Measurements from ENCODE around the gene LRRC46. TPM values are rescaled to one million over a fixed set of nuclear protein-coding genes. Genes with fewer than 3 reads are reported as not detected.

The LRRC46 gene
- total RNA-seq, 1 donor from 2014 or later, result 0.38 TPM

DNA sequence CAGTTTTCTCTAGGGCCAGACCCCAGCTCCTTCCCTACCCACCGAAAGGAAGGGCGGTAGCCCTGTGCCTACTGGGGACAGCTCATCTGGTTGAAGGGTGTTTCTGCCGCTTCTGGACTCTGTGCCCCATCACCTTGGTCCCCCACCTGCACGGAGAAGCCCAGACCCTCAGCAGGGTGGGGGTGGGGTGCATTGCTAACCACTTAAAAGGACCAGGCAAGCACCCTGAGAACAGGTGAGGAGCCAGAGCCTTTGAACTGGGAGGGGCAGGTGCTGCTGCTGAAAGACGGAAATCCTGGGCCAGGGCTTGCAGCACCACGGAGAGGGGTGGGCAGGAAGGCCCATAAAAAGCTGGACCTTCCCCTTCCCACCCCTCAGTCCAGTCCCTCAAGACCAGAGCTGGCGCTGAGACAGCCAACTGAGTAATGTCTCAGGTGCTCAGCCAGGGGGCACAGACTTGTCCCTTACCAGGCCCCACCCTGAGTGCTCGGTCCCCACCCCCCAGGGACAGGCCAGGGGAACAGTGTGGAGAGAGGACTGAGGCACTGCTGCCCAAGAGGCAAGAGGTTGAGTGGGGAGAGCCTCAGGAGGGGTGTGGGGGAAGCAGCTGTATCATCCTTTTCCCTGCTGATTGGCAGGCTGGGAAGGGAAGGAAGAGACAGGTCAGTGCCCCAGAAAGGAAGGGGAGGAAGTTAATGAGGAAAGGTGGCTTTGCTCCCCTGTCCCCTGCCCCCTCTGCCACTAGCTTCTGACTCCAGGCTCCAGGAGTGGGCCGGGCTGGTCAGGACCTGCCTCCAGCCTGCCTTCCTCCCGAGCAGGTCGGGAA, 53.6 kb downstream of the LRRC46 start:
- Histone ChIP-seq H3K4me3 (ENCODE audit: low read depth, low read length) (no peak overlapping the region), H3K27me3 (ENCODE audit: control insufficient read depth, insufficient read depth, low read length) (no peaks in the 10 kb centered on the region), H3K36me3 (ENCODE audit: control insufficient read depth, insufficient read depth, low read length) (no peaks in the 10 kb centered on the region)
- TF ChIP-seq, protein P1, sequence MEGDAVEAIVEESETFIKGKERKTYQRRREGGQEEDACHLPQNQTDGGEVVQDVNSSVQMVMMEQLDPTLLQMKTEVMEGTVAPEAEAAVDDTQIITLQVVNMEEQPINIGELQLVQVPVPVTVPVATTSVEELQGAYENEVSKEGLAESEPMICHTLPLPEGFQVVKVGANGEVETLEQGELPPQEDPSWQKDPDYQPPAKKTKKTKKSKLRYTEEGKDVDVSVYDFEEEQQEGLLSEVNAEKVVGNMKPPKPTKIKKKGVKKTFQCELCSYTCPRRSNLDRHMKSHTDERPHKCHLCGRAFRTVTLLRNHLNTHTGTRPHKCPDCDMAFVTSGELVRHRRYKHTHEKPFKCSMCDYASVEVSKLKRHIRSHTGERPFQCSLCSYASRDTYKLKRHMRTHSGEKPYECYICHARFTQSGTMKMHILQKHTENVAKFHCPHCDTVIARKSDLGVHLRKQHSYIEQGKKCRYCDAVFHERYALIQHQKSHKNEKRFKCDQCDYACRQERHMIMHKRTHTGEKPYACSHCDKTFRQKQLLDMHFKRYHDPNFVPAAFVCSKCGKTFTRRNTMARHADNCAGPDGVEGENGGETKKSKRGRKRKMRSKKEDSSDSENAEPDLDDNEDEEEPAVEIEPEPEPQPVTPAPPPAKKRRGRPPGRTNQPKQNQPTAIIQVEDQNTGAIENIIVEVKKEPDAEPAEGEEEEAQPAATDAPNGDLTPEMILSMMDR (IDR thresholded peaks at IDR 0.05; ENCODE audit: insufficient read depth, low read length, poor library complexity, severe bottlenecking), result no peak
- no peak for DNase-seq (ENCODE audit: low read depth)

Other genes with a start within 250 kb of the LRRC46 start
- 249 and 270 TPM in 2 replicates for gene KPNB1, start 181.8 kb upstream of the LRRC46 start, total RNA-seq
- gene TBKBP1, start 137.5 kb upstream of the LRRC46 start, total RNA-seq, result 8.3 and 9.7 TPM in 2 replicates
- gene TBX21, start 98.4 kb upstream of the LRRC46 start, total RNA-seq, result not detected in 2 replicates
- 11.0 and 12.7 TPM in 2 replicates for gene OSBPL7, start 9.9 kb upstream of the LRRC46 start, total RNA-seq
- 59.7 and 60.1 TPM in 2 replicates for gene MRPL10, start 129 bp upstream of the LRRC46 start, total RNA-seq
- gene SCRN2, start 9.6 kb downstream of the LRRC46 start, total RNA-seq, result 30.1 and 31.7 TPM in 2 replicates
- gene SP6, start 19.5 kb downstream of the LRRC46 start, total RNA-seq, result 0.62 and 2.5 TPM in 2 replicates
- 2.2 and 5.1 TPM in 2 replicates for gene SP2, start 64.6 kb downstream of the LRRC46 start, total RNA-seq
- gene PNPO, start 109.9 kb downstream of the LRRC46 start, total RNA-seq, result 39.7 and 43.5 TPM in 2 replicates
- 0.27 and 0.92 TPM in 2 replicates for gene PRR15L, start 126.2 kb downstream of the LRRC46 start, total RNA-seq
- 95.1 and 110 TPM in 2 replicates for gene CDK5RAP3, start 139.4 kb downstream of the LRRC46 start, total RNA-seq
- 3.3 and 3.7 TPM in 2 replicates for gene COPZ2, start 206.1 kb downstream of the LRRC46 start, total RNA-seq
- 228 TPM in 2 replicates for gene NFE2L1, start 216.7 kb downstream of the LRRC46 start, total RNA-seq

Measured in kidney epithelial cell (primary cell).